ENCODE measurements around the gene RBM19.

The RBM19 gene

GRCh38 chr12:113955109-113955970, 10.8 kb downstream of the RBM19 start:
- DNase-seq (ENCODE audit: low read depth) = no peak

- DNase-seq (ENCODE audit: low read depth) = no peak
These were observed 11.6 kb downstream of the RBM19 start for GRCh38 chr12:113954547-113954946.

GRCh38 chr12:113950873-113951272, 15.3 kb downstream of the RBM19 start:
- DNase-seq (ENCODE audit: low read depth) = no peak

- no peak for DNase-seq (ENCODE audit: low read depth)
These were observed 16.5 kb downstream of the RBM19 start for GRCh38 chr12:113949321-113950305.

- no peak for DNase-seq (ENCODE audit: low read depth)
These were observed 17.8 kb downstream of the RBM19 start for GRCh38 chr12:113948151-113948914.

GRCh38 chr12:113946175-113946574, 19.9 kb downstream of the RBM19 start:
- DNase-seq (ENCODE audit: low read depth) = no peak

GRCh38 chr12:113945174-113946173, 20.7 kb downstream of the RBM19 start:
- no peak for DNase-seq (ENCODE audit: low read depth)

GRCh38 chr12:113942209-113942608, 23.9 kb downstream of the RBM19 start:
- DNase-seq (ENCODE audit: low read depth) = no peak

GRCh38 chr12:113941208-113941486, 25.0 kb downstream of the RBM19 start:
- DNase-seq (ENCODE audit: low read depth) = no peak

- DNase-seq (ENCODE audit: low read depth) = no peak
These were observed 25.5 kb downstream of the RBM19 start for GRCh38 chr12:113940357-113941207.

GRCh38 chr12:113939867-113940266, 26.3 kb downstream of the RBM19 start:
- no peak for DNase-seq (ENCODE audit: low read depth)

- DNase-seq (ENCODE audit: low read depth) = no peak
These were observed 27.7 kb downstream of the RBM19 start for GRCh38 chr12:113938471-113938870.

- DNase-seq (ENCODE audit: low read depth) = no peak
These were observed 29.7 kb downstream of the RBM19 start for GRCh38 chr12:113936460-113936859.

GRCh38 chr12:113935459-113935858, 30.7 kb downstream of the RBM19 start:
- DNase-seq (ENCODE audit: low read depth) = no peak

GRCh38 chr12:113934946-113935345, 31.2 kb downstream of the RBM19 start:
- DNase-seq (ENCODE audit: low read depth) = no peak

GRCh38 chr12:113934060-113934814, 31.9 kb downstream of the RBM19 start:
- no peak for DNase-seq (ENCODE audit: low read depth)

GRCh38 chr12:113933201-113933786, 32.8 kb downstream of the RBM19 start:
- DNase-seq (ENCODE audit: low read depth) = no peak

GRCh38 chr12:113932381-113933196, 33.5 kb downstream of the RBM19 start:
- DNase-seq (ENCODE audit: low read depth) = no peak

Measured in HS-27A (cell line).